SK-MEL-5 (cell line): ENCODE results near the gene CCDC74B. TPM values are rescaled to one million over a fixed set of nuclear protein-coding genes. Genes with fewer than 3 reads are reported as not detected.
"Not testable (repeated sequence)": the region's sequence is repeated elsewhere in the genome, so short reads cannot be mapped to it uniquely, and the experiment has no call there.

ENCODE experiments used
- DNase-seq: peaks from one replicate; pipeline ENCODE4 v3.0.0-alpha.2; 2016; ENCODE audit warnings: low read depth, low spot score
- in situ Hi-C: cut with HindIII; loops from 2 replicates; pipeline ENCODE4 v1.10.0; 2016; ENCODE audit warnings: low sequenced_read_pairs, high pct_unique_total_duplicates, low pct_unique_long_range_greater_than_20kb
- total RNA-seq: library from RNA; depleted of rRNA; stranded (reverse); fragments of >200 nt; shearing (Covaris generic); gene quantifications from 2 replicates; pipeline ENCODE4 v1.2.3, GENCODE V29; 2014

Gene CCDC74B
- total RNA-seq, 1 experiment from 2014 or later, result 1.3 TPM

GRCh38 chr2:130154773-130155765 lies 10.2 kb upstream of the CCDC74B start:
- no peak for DNase-seq
- in situ Hi-C loops, result no loop called here

- in situ Hi-C loops, result not testable (repeated sequence)
Measured at GRCh38 chr2:130154423-130154770, 9.5 kb upstream of the CCDC74B start.

GRCh38 chr2:130153721-130154422 lies 9.0 kb upstream of the CCDC74B start:
- in situ Hi-C loops, DNase-seq: not testable (repeated sequence)

More at GRCh38 chr2:130154423-130154770, 9.5 kb upstream of the CCDC74B start:
- not testable (repeated sequence) for DNase-seq

- in situ Hi-C loops, result no loop called here
- DNase-seq, result no peak
Measured at GRCh38 chr2:130152816-130153595, 8.1 kb upstream of the CCDC74B start.

- in situ Hi-C loops, DNase-seq: not testable (repeated sequence)
Measured at GRCh38 chr2:130152136-130152815, 7.4 kb upstream of the CCDC74B start.

- DNase-seq, in situ Hi-C loops: not testable (repeated sequence)
Measured at GRCh38 chr2:130151145-130151512, 6.2 kb upstream of the CCDC74B start.

- in situ Hi-C loops, result no loop called here
- DNase-seq, result no peak
Measured at GRCh38 chr2:130150181-130151144, 5.6 kb upstream of the CCDC74B start.

GRCh38 chr2:130148515-130148914 lies 3.6 kb upstream of the CCDC74B start:
- not testable (repeated sequence) for DNase-seq

GRCh38 chr2:130143266-130144039 lies 1.5 kb downstream of the CCDC74B start:
- in situ Hi-C loops, result not testable (repeated sequence)

More at GRCh38 chr2:130148515-130148914, 3.6 kb upstream of the CCDC74B start:
- in situ Hi-C loops, result not testable (repeated sequence)

GRCh38 chr2:130142396-130143265 lies 2.3 kb downstream of the CCDC74B start:
- in situ Hi-C loops, DNase-seq: not testable (repeated sequence)

More at GRCh38 chr2:130143266-130144039, 1.5 kb downstream of the CCDC74B start:
- not testable (repeated sequence) for DNase-seq

GRCh38 chr2:130141645-130142370 lies 3.1 kb downstream of the CCDC74B start:
- in situ Hi-C loops, DNase-seq: not testable (repeated sequence)

- DNase-seq, in situ Hi-C loops: not testable (repeated sequence)
Measured at GRCh38 chr2:130141002-130141401, 3.9 kb downstream of the CCDC74B start.

- in situ Hi-C loops, DNase-seq: not testable (repeated sequence)
Measured at GRCh38 chr2:130140516-130140915, 4.4 kb downstream of the CCDC74B start.
